Activated CD8-positive, alpha-beta T cell treated with anti-CD3 and anti-CD28 coated beads for 36 hours (primary cell): ENCODE results near the gene NET1. TPM values are rescaled to one million over a fixed set of nuclear protein-coding genes. Genes with fewer than 3 reads are reported as not detected.

Experiments
- ATAC-seq: fragments of 200-7000 bp; cut with Tn5 transposase; one replicate; pipeline ENCODE4 v1.10.0; 2021; ENCODE audit warnings: mild to moderate bottlenecking, moderate library complexity
- CTCF ChIA-PET: fragments of 350-600 bp; sonication (Branson Sonifier 250); formaldehyde crosslinking; loops from one replicate; lab custom pipeline; 2021; ENCODE audit warnings: antibody characterized with exemption; lab: Charles Lee
- POLR2A ChIA-PET: fragments of 350-600 bp; sonication (Branson Sonifier 250); formaldehyde crosslinking; loops from one replicate; lab custom pipeline; 2021; ENCODE audit warnings: antibody characterized with exemption; lab: Charles Lee
- DNase-seq: peaks from one replicate; pipeline ENCODE4 v3.0.0-alpha.2; 2020
- H3K27ac Mint-ChIP-seq: one replicate; pipeline ENCODE4 v1.8.0; 2021; ENCODE audit warnings: mild to moderate bottlenecking, mixed read lengths
- H3K27me3 Mint-ChIP-seq: one replicate; pipeline ENCODE4 v1.8.0; 2021; ENCODE audit warnings: mixed read lengths
- H3K36me3 Mint-ChIP-seq: one replicate; pipeline ENCODE4 v1.8.0; 2021; ENCODE audit warnings: low read depth, mixed read lengths
- H3K4me1 Mint-ChIP-seq: one replicate; pipeline ENCODE4 v1.8.0; 2021; ENCODE audit warnings: low read depth, mixed read lengths
- H3K4me3 Mint-ChIP-seq: one replicate; pipeline ENCODE4 v1.8.0; 2021; ENCODE audit warnings: mild to moderate bottlenecking, moderate library complexity, mixed read lengths
- H3K9me3 Mint-ChIP-seq: one replicate; pipeline ENCODE4 v1.8.0; 2021; ENCODE audit warnings: mixed read lengths
- intact Hi-C: fragments of 100-400 bp; cut with micrococcal nuclease; formaldehyde crosslinking; loops from one replicate; pipeline ENCODE4 v1.10.0; 2022
- total RNA-seq, 2 experiments: library from RNA; stranded (reverse); gene quantifications; one replicate each; pipeline ENCODE4 v1.2.3, GENCODE V29; 2021
- TF ChIP-seq, protein P1 (sequence below): fragments of 200-600 bp; IDR thresholded peaks from one replicate; pipeline ENCODE4 v1.8.0; 2022; ENCODE audit warnings: antibody characterized with exemption, mild to moderate bottlenecking

Gene NET1
- total RNA-seq, 2 experiments from 2014 or later: 20.5 to 21.6 TPM

DNA sequence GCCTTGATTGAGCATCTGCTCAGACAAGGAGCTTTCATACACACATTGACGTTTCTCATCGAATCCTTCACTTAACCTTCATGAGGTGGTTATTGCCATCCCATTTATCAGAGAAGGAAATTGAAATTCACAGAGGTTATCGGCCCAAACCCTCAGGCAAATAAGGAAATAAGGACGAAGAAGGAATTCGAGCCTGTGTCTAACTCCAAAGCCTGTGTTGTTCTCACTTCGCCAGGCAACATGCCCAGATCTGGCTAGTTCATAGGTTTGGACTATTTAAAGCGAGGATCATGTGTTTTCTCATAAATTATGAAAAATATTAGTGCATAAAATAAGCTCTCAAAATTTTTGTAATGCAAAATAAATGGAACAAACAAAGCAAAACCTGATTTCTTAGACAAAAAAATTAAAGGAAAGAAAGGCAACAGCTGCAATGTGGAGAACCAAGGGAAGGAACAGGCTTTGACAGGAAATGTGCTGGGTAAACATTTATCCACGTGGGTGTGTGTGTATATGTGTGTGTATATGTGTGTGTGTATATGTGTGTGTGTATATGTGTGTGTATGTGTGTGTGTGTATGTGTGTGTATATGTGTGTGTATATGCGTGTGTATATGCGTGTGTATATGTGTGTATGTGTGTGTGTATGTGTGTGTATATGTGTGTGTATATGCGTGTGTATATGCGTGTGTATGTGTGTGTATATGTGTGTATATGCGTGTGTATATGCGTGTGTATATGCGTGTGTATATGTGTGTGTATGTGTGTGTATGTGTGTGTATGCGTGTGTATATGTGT, 42.8 kb upstream of the NET1 start:
- no peaks in the 10 kb centered on the region for H3K36me3 Mint-ChIP-seq
- H3K4me1 Mint-ChIP-seq: no peaks in the 10 kb centered on the region
- ChIA-PET POLR2A (no interaction called here), CTCF (no interaction called here)
- intact Hi-C loops: no loop called here
- peaks cover 2% of the 10 kb centered on the region for H3K27me3 Mint-ChIP-seq
- H3K4me3 Mint-ChIP-seq: no peak overlapping the region
- DNase-seq (no peak), ATAC-seq (no peak)
- H3K27ac Mint-ChIP-seq: no peak overlapping the region
- TF ChIP-seq, protein P1, sequence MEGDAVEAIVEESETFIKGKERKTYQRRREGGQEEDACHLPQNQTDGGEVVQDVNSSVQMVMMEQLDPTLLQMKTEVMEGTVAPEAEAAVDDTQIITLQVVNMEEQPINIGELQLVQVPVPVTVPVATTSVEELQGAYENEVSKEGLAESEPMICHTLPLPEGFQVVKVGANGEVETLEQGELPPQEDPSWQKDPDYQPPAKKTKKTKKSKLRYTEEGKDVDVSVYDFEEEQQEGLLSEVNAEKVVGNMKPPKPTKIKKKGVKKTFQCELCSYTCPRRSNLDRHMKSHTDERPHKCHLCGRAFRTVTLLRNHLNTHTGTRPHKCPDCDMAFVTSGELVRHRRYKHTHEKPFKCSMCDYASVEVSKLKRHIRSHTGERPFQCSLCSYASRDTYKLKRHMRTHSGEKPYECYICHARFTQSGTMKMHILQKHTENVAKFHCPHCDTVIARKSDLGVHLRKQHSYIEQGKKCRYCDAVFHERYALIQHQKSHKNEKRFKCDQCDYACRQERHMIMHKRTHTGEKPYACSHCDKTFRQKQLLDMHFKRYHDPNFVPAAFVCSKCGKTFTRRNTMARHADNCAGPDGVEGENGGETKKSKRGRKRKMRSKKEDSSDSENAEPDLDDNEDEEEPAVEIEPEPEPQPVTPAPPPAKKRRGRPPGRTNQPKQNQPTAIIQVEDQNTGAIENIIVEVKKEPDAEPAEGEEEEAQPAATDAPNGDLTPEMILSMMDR: no peak
- peaks cover 9% of the 10 kb centered on the region for H3K9me3 Mint-ChIP-seq

DNA sequence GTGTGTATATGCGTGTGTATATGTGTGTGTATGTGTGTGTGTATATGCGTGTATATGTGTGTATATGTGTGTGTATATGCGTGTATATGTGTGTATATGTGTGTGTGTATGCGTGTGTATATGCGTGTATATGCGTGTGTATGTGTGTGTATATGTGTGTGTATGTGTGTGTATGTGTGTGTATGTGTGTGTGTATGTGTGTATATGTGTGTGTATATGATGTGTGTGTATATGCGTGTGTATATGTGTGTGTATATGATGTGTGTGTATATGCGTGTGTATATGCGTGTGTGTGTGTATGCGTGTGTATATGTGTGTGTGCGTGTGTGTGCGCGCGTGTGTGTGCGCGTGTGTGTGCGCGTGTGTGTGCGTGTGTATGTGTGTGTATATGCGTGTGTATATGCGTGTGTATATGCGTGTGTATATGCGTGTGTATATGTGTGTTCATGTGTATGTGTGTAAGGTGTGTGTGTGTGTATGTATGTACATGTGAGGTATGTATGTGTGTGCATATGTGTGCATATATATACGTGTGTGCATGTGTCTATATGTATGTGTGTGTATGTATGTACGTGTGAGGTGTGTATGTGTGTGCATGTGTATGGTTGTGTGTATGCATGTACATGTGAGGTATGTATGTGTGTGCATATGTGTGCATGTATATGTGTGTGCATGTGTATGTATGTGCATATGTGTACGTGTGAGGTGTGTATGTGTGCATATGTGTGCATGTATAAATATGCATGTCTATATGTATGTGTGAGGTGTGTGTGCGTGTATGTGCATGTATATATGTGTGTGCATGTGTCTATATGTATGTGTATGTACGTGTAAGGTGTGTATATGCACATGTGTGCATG, 41.6 kb upstream of the NET1 start:
- Mint-ChIP-seq H3K27ac (no peak overlapping the region), H3K4me1 (no peaks in the 10 kb centered on the region), H3K36me3 (no peaks in the 10 kb centered on the region), H3K27me3 (peaks cover 2% of the 10 kb centered on the region), H3K9me3 (peaks cover 9% of the 10 kb centered on the region), H3K4me3 (no peak overlapping the region)
- ATAC-seq: no peak
- DNase-seq: no peak
- TF ChIP-seq, protein P1: no peak
- ChIA-PET POLR2A (no interaction called here), CTCF (no interaction called here)
- intact Hi-C loops: no loop called here

DNA sequence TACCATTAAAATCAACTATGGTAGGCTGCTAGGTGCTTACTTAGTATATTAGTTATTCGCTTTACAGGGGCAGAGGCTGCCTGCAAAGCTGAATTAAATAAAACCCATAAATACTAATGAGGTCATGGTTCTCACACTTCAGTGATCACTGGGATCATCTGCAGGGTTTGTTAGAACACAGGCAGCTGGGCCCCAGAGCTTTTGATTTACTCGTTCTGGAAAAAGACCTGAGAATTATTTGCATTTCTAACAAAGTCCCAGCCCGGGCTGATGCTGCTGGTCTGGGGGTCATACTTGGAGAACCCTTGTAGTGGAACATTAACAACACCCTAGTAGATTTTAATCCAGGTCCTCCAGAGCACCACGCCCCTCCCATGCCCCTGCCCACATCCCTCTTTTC, 39.0 kb upstream of the NET1 start:
- ChIA-PET POLR2A (no interaction called here), CTCF (no interaction called here)
- H3K27ac Mint-ChIP-seq: no peak overlapping the region
- H3K27me3 Mint-ChIP-seq: peaks cover 2% of the 10 kb centered on the region
- TF ChIP-seq, protein P1: no peak
- H3K9me3 Mint-ChIP-seq: peaks cover 9% of the 10 kb centered on the region
- H3K36me3 Mint-ChIP-seq: no peaks in the 10 kb centered on the region
- ATAC-seq: no peak
- no peak for DNase-seq
- intact Hi-C loops: no loop called here
- H3K4me3 Mint-ChIP-seq: no peak overlapping the region
- H3K4me1 Mint-ChIP-seq: no peaks in the 10 kb centered on the region

DNA sequence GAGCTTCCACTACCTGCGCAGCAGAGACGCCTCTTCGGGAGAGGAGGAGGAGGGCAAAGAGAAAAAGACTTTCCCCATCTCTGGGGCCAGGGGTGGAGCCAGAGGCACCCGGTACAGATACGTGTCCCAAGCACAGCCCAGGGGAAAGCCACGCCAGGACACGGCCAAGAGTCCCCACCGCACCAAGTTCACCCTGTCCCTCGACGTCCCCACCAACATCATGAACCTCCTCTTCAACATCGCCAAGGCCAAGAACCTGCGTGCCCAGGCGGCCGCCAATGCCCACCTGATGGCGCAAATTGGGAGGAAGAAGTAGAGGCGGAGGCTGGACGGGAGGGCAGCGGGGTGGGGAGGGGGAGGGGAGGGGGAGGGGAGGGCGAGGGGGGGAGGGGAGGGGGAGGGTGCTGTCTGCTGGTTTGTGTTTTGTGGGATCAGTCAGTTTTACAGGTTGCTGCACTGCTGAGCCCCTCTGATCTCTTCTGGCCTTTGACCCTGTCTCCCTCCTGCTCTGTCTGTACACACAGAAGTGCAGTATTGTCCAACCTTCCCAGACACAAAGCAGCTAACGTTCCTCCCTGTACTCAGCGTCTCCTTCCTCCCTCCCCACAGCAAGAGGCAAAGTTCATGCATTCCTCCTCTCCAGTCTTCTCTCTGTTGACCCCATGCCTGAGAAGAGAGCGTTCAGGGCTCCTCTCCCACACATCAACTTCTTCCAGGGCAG, 38.3 kb upstream of the NET1 start:
- H3K27ac Mint-ChIP-seq: no peak overlapping the region

More for the DNA sequence above, 38.3 kb upstream of the NET1 start:
- Mint-ChIP-seq H3K4me3 (no peak overlapping the region), H3K4me1 (no peaks in the 10 kb centered on the region), H3K27me3 (peaks cover 2% of the 10 kb centered on the region), H3K36me3 (no peaks in the 10 kb centered on the region), H3K9me3 (peaks cover 10% of the 10 kb centered on the region)
- TF ChIP-seq, protein P1: no peak
- DNase-seq (no peak), ATAC-seq (no peak)
- POLR2A ChIA-PET: no interaction called here
- intact Hi-C loops: no loop called here
- CTCF ChIA-PET: interaction anchor here (1.3 to 1.5 kb wide), 2 partner anchors 524 to 558 kb away, joined by 3 read pairs; no protein-coding TSS in a partner anchor
